ENCODE results near the gene WHRN. TPM values are rescaled to one million over a fixed set of nuclear protein-coding genes. Genes with fewer than 3 reads are reported as not detected.
A peak's percentile ranks its signal among the peaks of the same experiment; 100 is the strongest.

Gene WHRN
- total and polyA plus RNA-seq, 9 of the 15 experiments (the other 6 are each of a cell fraction or from before 2014, with no cell fraction given), result 0.31 to 14.1 (median 3.0) TPM

DNA sequence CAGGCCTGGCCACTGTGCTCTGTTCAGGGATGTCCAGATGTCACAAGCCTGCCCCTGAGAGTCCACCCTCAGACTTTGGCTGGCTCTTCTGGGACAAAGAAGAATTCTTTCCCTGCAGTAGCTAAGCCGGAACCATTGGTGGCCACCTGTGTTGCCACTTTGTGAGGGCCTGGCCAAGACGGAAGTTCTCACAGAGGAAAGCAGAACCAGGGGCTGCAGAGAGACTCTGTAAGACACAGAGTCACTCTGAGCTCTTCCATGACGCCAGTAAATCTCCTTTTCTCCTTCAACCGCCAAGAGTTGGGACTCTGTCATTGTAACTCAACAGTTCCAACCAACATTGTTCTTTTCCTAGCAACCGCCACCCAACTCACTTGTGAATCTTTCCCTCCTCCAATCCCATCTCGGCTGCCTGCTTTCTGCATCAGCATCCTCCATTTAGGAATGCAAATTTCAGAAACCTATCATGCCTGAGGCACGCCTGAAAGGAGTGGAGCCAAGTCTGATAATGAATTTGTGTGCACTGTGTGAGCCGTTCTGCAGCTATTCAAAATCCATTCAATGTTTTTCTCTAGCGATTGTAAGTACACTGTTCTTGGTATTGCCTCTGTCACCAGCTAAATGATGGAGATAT lies 44.5 kb upstream of the WHRN start:
- no peak for FAIRE-seq
- Histone ChIP-seq H4K20me1 (replicated peaks; ENCODE audit: control insufficient read depth, insufficient read depth, low read length) (no peaks in the 10 kb centered on the region), H3K27me3 (ENCODE audit: control insufficient read depth in 2 of 2, insufficient read depth in 2 of 2, low read length in 2 of 2) (peaks cover 13 to 35% of the 10 kb centered on the region in 2 experiments; a peak in 4 of 5 replicates), H3K9me3 (replicated peaks; ENCODE audit: control insufficient read depth, insufficient read depth, low read depth, low read length) (no peaks in the 10 kb centered on the region; the same call in 1 of the 2 replicates), H3K79me2 (ENCODE audit: control insufficient read depth, insufficient read depth, low read length) (no peaks in the 10 kb centered on the region), H3K9me1 (ENCODE audit: control insufficient read depth, insufficient read depth, low read length) (no peaks in the 10 kb centered on the region), H3K4me2 (ENCODE audit: insufficient read depth, low read length) (no peak overlapping the region), H2AFZ (ENCODE audit: low read depth, low read length) (0 out of 2 replicates have a peak overlapping the region, but pooled peaks have one; percentile 14), H3K4me3 (no peak overlapping the region), H3K9ac (ENCODE audit: insufficient read depth in 1 of 2, low read depth in 2 of 2, low read length in 2 of 2) (no peak overlapping the region), H3K4me1 (replicated peaks in 1 of 2; ENCODE audit: control insufficient read depth in 2 of 2, insufficient read depth in 2 of 2, low read length in 2 of 2) (peaks cover 0 to 11% of the 10 kb centered on the region in 2 experiments; a peak in 2 of 5 replicates), H3K27ac (ENCODE audit: extremely low read depth, low read depth, low read length) (no peak overlapping the region), H3K36me3 (ENCODE audit: control insufficient read depth, insufficient read depth, low read length) (no peaks in the 10 kb centered on the region)
- ChIA-PET POLR2A (interaction anchor here (1.2 kb wide), 1 partner anchor 10 kb away, joined by 3 read pairs; no protein-coding TSS in a partner anchor), CTCF (ENCODE audit: low intra/inter-chr PET ratio) (no interaction called here)
- in situ Hi-C loops (cut with MboI), result no loop called here
- 8% methylated on average over 9 of the region's 9 CpGs for WGBS (ENCODE audit: insufficient coverage, low coverage, missing lambda C conversion rate)
- no TSS peak for BruUV-seq (replicated peaks)
- ATAC-seq, result no peak
- DNase-seq (ENCODE audit: extremely low read depth in 1 of 4, low spot score in 3 of 4), result no peak
- intact Hi-C loops (cut with micrococcal nuclease), result no loop called here
- 0 out of 2 replicates have a peak, but pooled peaks have one; percentile 10 for TF ChIP-seq CTBP1 (IDR thresholded peaks at IDR 0.05; ENCODE audit: borderline replicate concordance)
- 0 out of 2 replicates have a peak, but pooled peaks have one; percentile 24 for TF ChIP-seq GABPA (tag; conservative IDR thresholded peaks at IDR 0.05; ENCODE audit: low read depth)
- TF ChIP-seq ZC3H4 (CRISPR knock-in tag; IDR thresholded peaks at IDR 0.05; ENCODE audit: borderline replicate concordance), result no peak

- ChIA-PET CTCF (ENCODE audit: low intra/inter-chr PET ratio) (no interaction called here), POLR2A (interaction anchor here (1.0 kb wide), 1 partner anchor 27 kb away, joined by 3 read pairs; no protein-coding TSS in a partner anchor)
- H3K79me2 ChIP-seq (ENCODE audit: control insufficient read depth, insufficient read depth, low read length), result no peaks in the 10 kb centered on the region
- H3K27ac ChIP-seq (ENCODE audit: extremely low read depth, low read depth, low read length), result no peak overlapping the region
- H3K27me3 ChIP-seq (ENCODE audit: control insufficient read depth in 2 of 2, insufficient read depth in 2 of 2, low read length in 2 of 2), result peaks cover 13 to 45% of the 10 kb centered on the region in 2 experiments; a peak in 4 of 5 replicates
- no peak for ATAC-seq
- no peaks in the 10 kb centered on the region for H4K20me1 ChIP-seq (replicated peaks; ENCODE audit: control insufficient read depth, insufficient read depth, low read length)
- no peak for DNase-seq (ENCODE audit: extremely low read depth in 1 of 4, low spot score in 3 of 4)
- H3K4me2 ChIP-seq (ENCODE audit: insufficient read depth, low read length), result no peak overlapping the region
- no TSS peak for BruUV-seq (replicated peaks)
- intact Hi-C loops (cut with micrococcal nuclease), result no loop called here
- H3K36me3 ChIP-seq (ENCODE audit: control insufficient read depth, insufficient read depth, low read length), result no peaks in the 10 kb centered on the region
- H3K9me1 ChIP-seq (ENCODE audit: control insufficient read depth, insufficient read depth, low read length), result no peaks in the 10 kb centered on the region
- no peak overlapping the region for H3K4me3 ChIP-seq
- H3K9ac ChIP-seq (ENCODE audit: insufficient read depth in 1 of 2, low read depth in 2 of 2, low read length in 2 of 2), result no peak overlapping the region
- peaks cover 0 to 3% of the 10 kb centered on the region in 2 experiments; a peak in 2 of 5 replicates for H3K4me1 ChIP-seq (replicated peaks in 1 of 2; ENCODE audit: control insufficient read depth in 2 of 2, insufficient read depth in 2 of 2, low read length in 2 of 2)
- in situ Hi-C loops (cut with MboI), result no loop called here
- no peak for FAIRE-seq
- H2AFZ ChIP-seq (ENCODE audit: low read depth, low read length), result no peak overlapping the region
- no peaks in the 10 kb centered on the region; the same call in 1 of the 2 replicates for H3K9me3 ChIP-seq (replicated peaks; ENCODE audit: control insufficient read depth, insufficient read depth, low read depth, low read length)
- TF ChIP-seq, protein P1, sequence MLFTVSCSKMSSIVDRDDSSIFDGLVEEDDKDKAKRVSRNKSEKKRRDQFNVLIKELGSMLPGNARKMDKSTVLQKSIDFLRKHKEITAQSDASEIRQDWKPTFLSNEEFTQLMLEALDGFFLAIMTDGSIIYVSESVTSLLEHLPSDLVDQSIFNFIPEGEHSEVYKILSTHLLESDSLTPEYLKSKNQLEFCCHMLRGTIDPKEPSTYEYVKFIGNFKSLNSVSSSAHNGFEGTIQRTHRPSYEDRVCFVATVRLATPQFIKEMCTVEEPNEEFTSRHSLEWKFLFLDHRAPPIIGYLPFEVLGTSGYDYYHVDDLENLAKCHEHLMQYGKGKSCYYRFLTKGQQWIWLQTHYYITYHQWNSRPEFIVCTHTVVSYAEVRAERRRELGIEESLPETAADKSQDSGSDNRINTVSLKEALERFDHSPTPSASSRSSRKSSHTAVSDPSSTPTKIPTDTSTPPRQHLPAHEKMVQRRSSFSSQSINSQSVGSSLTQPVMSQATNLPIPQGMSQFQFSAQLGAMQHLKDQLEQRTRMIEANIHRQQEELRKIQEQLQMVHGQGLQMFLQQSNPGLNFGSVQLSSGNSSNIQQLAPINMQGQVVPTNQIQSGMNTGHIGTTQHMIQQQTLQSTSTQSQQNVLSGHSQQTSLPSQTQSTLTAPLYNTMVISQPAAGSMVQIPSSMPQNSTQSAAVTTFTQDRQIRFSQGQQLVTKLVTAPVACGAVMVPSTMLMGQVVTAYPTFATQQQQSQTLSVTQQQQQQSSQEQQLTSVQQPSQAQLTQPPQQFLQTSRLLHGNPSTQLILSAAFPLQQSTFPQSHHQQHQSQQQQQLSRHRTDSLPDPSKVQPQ (CRISPR knock-in tag; IDR thresholded peaks at IDR 0.05; ENCODE audit: borderline replicate concordance), result no peak
- TF ChIP-seq ARID3B (CRISPR knock-in tag; IDR thresholded peaks at IDR 0.05; ENCODE audit: borderline replicate concordance) (no peak), ETV6 (IDR thresholded peaks at IDR 0.05; ENCODE audit: borderline replicate concordance in 1 of 2, low read depth in 2 of 2, low read length in 1 of 2) (no peak), ETV6 (CRISPR knock-in tag; IDR thresholded peaks at IDR 0.05; ENCODE audit: borderline replicate concordance) (no peak), TCF3 (CRISPR knock-in tag; IDR thresholded peaks at IDR 0.05) (no peak), HMG20A (CRISPR knock-in tag; conservative IDR thresholded peaks at IDR 0.05) (no peak)
Observed at GRCh38 chr9:114546851-114547250, 41.6 kb upstream of the WHRN start.

Measured in K562 (cell line).